Neural cell (in vitro differentiated cells): ENCODE results near the gene FGF12. TPM values are rescaled to one million over a fixed set of nuclear protein-coding genes. Genes with fewer than 3 reads are reported as not detected.
"Not testable (repeated sequence)": the region's sequence is repeated elsewhere in the genome, so short reads cannot be mapped to it uniquely, and the experiment has no call there.

Experiments
- H2AFZ ChIP-seq: fragments of 200-600, 300-800 bp; sonication (generic), shearing (Covaris generic); 2 replicates; pipeline ENCODE4 v1.6.0; 2014; ENCODE audit warnings: low read depth, mild to moderate bottlenecking, antibody characterized with exemption, low read length, moderate library complexity
- H3F3A ChIP-seq: fragments of 200-600 bp; shearing (Covaris generic); 2 replicates; pipeline ENCODE4 v1.6.1; 2016; ENCODE audit warnings: mild to moderate bottlenecking, moderate library complexity, mixed read lengths, antibody characterized with exemption, low read length; ENCODE audit not compliant: insufficient read depth, poor library complexity, severe bottlenecking
- H3K27ac ChIP-seq: fragments of 200-600, 300-800 bp; sonication (generic), shearing (Covaris generic); 2 replicates; pipeline ENCODE4 v1.5.1; 2014; ENCODE audit warnings: mild to moderate bottlenecking, low read length, moderate library complexity
- H3K27me3 ChIP-seq: fragments of 300-800, 200-600 bp; sonication (generic), shearing (Covaris generic); 2 replicates; pipeline ENCODE4 v1.6.0; 2014; ENCODE audit warnings: mild to moderate bottlenecking, low read depth, low read length, moderate library complexity; ENCODE audit not compliant: insufficient read depth
- H3K36me3 ChIP-seq: fragments of 300-800, 200-600 bp; sonication (generic), shearing (Covaris generic); 2 replicates; pipeline ENCODE4 v1.5.1; 2014; ENCODE audit warnings: mild to moderate bottlenecking, antibody characterized with exemption, low read length, moderate library complexity; ENCODE audit not compliant: insufficient read depth
- H3K4me2 ChIP-seq: fragments of 300-800, 200-600 bp; sonication (generic), shearing (Covaris generic); 2 replicates; pipeline ENCODE4 v1.6.0; 2014; ENCODE audit warnings: mild to moderate bottlenecking, low read length
- H3K4me3 ChIP-seq: fragments of 300-800, 200-600 bp; sonication (generic), shearing (Covaris generic); 2 replicates; pipeline ENCODE4 v1.5.1; 2014; ENCODE audit warnings: mild to moderate bottlenecking, low read length, moderate library complexity
- H3K79me2 ChIP-seq: fragments of 200-600 bp; shearing (Covaris generic); replicated peaks from 2 replicates; pipeline ENCODE4 v1.6.0; 2014; ENCODE audit warnings: mild to moderate bottlenecking, low read length, moderate library complexity; ENCODE audit not compliant: insufficient read depth
- H3K9ac ChIP-seq: fragments of 300-800, 200-600 bp; sonication (generic), shearing (Covaris generic); 2 replicates; pipeline ENCODE4 v1.6.1; 2016; ENCODE audit warnings: mild to moderate bottlenecking, low read length, mixed read lengths
- H3K9me2 ChIP-seq: fragments of 200-600 bp; shearing (Covaris generic); 2 replicates; pipeline ENCODE4 v1.6.1; 2016; ENCODE audit warnings: mild to moderate bottlenecking, low read length, mixed read lengths; ENCODE audit not compliant: insufficient read depth
- H3K9me3 ChIP-seq: fragments of 200-600, 300-800 bp; sonication (generic), shearing (Covaris generic); 2 replicates; pipeline ENCODE4 v1.6.1; 2016; ENCODE audit warnings: mild to moderate bottlenecking, mixed run types, low read length, moderate library complexity, mixed read lengths
- H4K20me1 ChIP-seq: fragments of 200-600 bp; shearing (Covaris generic); 2 replicates; pipeline ENCODE4 v1.6.1; 2016; ENCODE audit warnings: mild to moderate bottlenecking, mixed run types; ENCODE audit not compliant: insufficient read depth
- EP300 ChIP-seq: fragments of 450-650 bp; conservative IDR thresholded peaks from 2 replicates; pipeline ENCODE4 v1.6.1; 2014; ENCODE audit warnings: antibody characterized with exemption, mild to moderate bottlenecking, moderate library complexity; ENCODE audit not compliant: poor library complexity, severe bottlenecking
- EZH2 ChIP-seq: fragments of 200-600, 300-800 bp; shearing (Covaris generic), sonication (generic); IDR thresholded peaks from 2 replicates; pipeline ENCODE4 v1.6.1; 2014; ENCODE audit warnings: antibody characterized with exemption, low read length, borderline replicate concordance, mild to moderate bottlenecking; ENCODE audit not compliant: insufficient read depth, poor library complexity, severe bottlenecking
- MXI1 ChIP-seq: fragments of 450-650 bp; conservative IDR thresholded peaks from 2 replicates; pipeline ENCODE4 v1.6.1; 2014; ENCODE audit warnings: antibody characterized with exemption, mild to moderate bottlenecking; ENCODE audit not compliant: poor library complexity, severe bottlenecking
- POLR2AphosphoS5 ChIP-seq: IDR thresholded peaks from 2 replicates; pipeline ENCODE4 v1.6.1; 2012
- RAD21 ChIP-seq: fragments of 450-650 bp; conservative IDR thresholded peaks from 2 replicates; pipeline ENCODE4 v1.6.1; 2014; ENCODE audit warnings: antibody characterized with exemption, mild to moderate bottlenecking, moderate library complexity
- REST ChIP-seq: IDR thresholded peaks from 2 replicates; pipeline ENCODE4 v1.6.1; 2012; ENCODE audit warnings: borderline replicate concordance
- SMC3 ChIP-seq: fragments of 450-650 bp; conservative IDR thresholded peaks from 2 replicates; pipeline ENCODE4 v1.6.1; 2014; ENCODE audit warnings: antibody characterized with exemption, mild to moderate bottlenecking, moderate library complexity; ENCODE audit not compliant: poor library complexity
- TAF1 ChIP-seq: IDR thresholded peaks from 2 replicates; pipeline ENCODE4 v1.6.1; 2012; ENCODE audit warnings: low read depth
- polyA minus RNA-seq: library from RNA; depleted of rRNA, polyadenylated mRNA; stranded (reverse); fragments of >200 nt; gene quantifications from 2 replicates; pipeline ENCODE4 v1.2.3, GENCODE V29; 2014
- polyA plus RNA-seq: library from polyadenylated mRNA; depleted of rRNA; stranded (reverse); fragments of >200 nt; gene quantifications from 2 replicates; pipeline ENCODE4 v1.2.3, GENCODE V29; 2014
- TF ChIP-seq, protein P1 (sequence below): fragments of 450-650 bp; IDR thresholded peaks from 2 replicates; pipeline ENCODE4 v1.5.1; 2014; ENCODE audit warnings: antibody characterized with exemption, mild to moderate bottlenecking, moderate library complexity; ENCODE audit not compliant: poor library complexity, severe bottlenecking

The FGF12 gene
- 2.1 and 4.8 TPM in 2 replicates for polyA plus RNA-seq
- polyA minus RNA-seq = 7.5 and 9.4 TPM in 2 replicates

- Histone ChIP-seq H4K20me1 (no peaks in the 10 kb centered on the region), H3K9me3 (no peaks in the 10 kb centered on the region), H3K36me3 (no peaks in the 10 kb centered on the region), H3K4me3 (peak within 1 kb of the TSS; percentile 86), H3K9ac (peak within 1 kb of the TSS; percentile 63), H3K9me2 (no peaks in the 10 kb centered on the region), H3K79me2 (no peaks in the 10 kb centered on the region), H3K4me2 (peak within 1 kb of the TSS; percentile 98), H3K27me3 (peaks cover 3% of the 10 kb centered on the region), H3K27ac (peak within 1 kb of the TSS; percentile 18), H3F3A (peaks cover 4% of the 10 kb centered on the region), H2AFZ (peak within 1 kb of the TSS; percentile 59)
- TF ChIP-seq REST = peak; percentile 61
- TF ChIP-seq POLR2AphosphoS5 = peak; percentile 43
- no peak for TF ChIP-seq EZH2
- peak; percentile 69 for TF ChIP-seq MXI1
- peak; percentile 19 for TF ChIP-seq RAD21
- peak; percentile 36 for TF ChIP-seq SMC3
- TF ChIP-seq, protein P1, sequence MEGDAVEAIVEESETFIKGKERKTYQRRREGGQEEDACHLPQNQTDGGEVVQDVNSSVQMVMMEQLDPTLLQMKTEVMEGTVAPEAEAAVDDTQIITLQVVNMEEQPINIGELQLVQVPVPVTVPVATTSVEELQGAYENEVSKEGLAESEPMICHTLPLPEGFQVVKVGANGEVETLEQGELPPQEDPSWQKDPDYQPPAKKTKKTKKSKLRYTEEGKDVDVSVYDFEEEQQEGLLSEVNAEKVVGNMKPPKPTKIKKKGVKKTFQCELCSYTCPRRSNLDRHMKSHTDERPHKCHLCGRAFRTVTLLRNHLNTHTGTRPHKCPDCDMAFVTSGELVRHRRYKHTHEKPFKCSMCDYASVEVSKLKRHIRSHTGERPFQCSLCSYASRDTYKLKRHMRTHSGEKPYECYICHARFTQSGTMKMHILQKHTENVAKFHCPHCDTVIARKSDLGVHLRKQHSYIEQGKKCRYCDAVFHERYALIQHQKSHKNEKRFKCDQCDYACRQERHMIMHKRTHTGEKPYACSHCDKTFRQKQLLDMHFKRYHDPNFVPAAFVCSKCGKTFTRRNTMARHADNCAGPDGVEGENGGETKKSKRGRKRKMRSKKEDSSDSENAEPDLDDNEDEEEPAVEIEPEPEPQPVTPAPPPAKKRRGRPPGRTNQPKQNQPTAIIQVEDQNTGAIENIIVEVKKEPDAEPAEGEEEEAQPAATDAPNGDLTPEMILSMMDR = no peak
- no peak for TF ChIP-seq TAF1
- no peak for TF ChIP-seq EP300
Measured at GRCh38 chr3:192727032-192727847, at the start of gene FGF12. Gene FGF12, minus strand, starts transcription at chr3:192727541.

DNA sequence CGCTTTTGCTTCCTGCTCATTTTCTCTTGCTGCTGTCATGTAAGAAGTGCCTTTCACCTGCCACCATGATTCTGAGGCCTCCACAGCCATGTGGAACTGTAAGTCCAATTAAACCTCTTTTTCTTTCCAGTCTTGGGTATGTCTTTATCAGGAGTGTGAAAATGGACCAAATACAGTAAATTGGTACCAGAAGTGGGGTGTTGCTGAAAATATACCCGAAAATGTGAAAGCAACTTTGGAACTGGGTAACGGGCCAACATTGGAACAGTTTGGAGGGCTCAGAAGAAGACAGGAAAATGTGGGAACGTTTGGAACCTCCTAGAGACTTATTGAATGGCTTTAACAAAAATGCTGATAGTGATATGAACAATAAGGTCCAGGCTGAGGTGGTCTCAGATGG, 47.0 kb upstream of the FGF12 start:
- H3K27ac ChIP-seq, H3K9ac ChIP-seq, H3K79me2 ChIP-seq, H3F3A ChIP-seq, H3K4me2 ChIP-seq, H2AFZ ChIP-seq, H3K9me3 ChIP-seq, H3K4me3 ChIP-seq, H3K27me3 ChIP-seq, H3K36me3 ChIP-seq, H4K20me1 ChIP-seq, H3K9me2 ChIP-seq: not testable (repeated sequence)
